Measurements from ENCODE around the gene FBRS.
A peak's percentile ranks its signal among the peaks of the same experiment; 100 is the strongest.
"Not testable (repeated sequence)": the region's sequence is repeated elsewhere in the genome, so short reads cannot be mapped to it uniquely, and the experiment has no call there.

FBRS gene

DNA sequence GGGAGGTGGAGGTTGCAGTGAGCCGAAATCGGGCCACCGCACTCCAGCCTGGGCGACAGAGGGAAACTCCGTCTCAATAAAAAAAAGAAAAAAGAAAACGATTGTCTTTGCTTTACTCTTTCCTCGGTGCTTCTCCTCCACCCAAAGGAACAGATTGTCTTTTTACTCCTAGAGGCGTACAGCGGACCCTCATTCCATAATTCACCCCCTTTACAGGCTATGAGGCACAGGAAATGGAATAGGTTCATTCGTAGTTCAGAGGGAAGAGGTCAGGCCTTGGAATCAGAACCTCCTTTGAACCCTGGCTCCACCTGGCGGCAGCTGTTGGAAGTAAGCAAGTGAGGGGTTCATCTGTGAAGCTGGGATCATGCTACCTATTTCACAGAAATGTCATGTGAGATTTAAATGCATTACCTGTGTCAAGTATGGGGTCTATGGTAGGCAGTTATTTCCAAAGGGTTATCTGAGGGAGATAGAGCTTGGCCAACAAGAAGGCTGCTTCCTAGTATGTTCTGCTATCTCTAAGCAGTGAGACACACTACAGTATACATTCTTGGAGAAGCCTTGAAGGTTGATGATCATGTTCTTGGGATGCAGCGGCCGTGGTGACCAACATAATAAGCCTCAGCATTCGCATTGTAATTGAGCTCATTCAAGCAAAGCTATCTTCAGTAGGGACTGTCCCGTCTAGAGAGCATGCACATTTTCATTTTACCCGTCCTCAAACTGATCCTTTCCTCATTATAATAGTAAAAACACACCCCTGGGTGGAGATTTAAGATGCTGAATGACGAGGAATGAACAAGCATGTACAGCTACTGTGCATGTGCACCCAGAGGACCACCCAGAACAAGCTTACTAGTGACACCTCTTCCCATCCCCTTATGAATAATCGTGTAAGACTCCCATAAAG, 29.3 kb upstream of the FBRS start:
- Mint-ChIP-seq H3K27ac (peak overlapping the region; percentile 57), H3K9me3 (no peaks in the 10 kb centered on the region), H3K36me3 (no peaks in the 10 kb centered on the region), H3K4me3 (peak overlapping the region; percentile 61 to 68), H3K4me1 (peaks cover 7 to 16% of the 10 kb centered on the region in 2 donors), H3K27me3 (no peaks in the 10 kb centered on the region)
- DNase-seq (peak; percentile 65), ATAC-seq (replicated peaks) (peak; percentile 90 to 92)

DNA sequence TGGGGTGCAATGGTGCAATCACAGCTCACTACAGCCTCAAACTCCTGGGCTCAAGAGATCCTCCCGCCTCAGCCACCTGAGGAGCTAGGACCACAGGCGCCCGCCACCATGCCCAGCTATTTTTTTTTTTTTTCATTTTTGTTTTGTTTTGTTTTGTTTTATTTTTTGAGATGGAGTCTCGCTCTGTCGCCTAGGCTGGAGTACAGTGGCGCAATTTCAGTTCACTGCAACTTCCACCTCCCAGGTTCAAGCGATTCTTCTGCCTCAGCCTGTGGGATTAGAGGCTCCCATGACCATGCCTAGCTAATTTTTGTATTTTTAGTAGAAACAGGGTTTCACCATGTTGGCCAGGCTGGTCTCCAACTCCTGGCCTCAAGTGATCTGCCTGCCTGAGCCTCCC, 25.8 kb upstream of the FBRS start:
- peaks cover 7 to 11% of the 10 kb centered on the region in 2 donors for H3K36me3 Mint-ChIP-seq
- H3K9me3 Mint-ChIP-seq; H3K4me3 Mint-ChIP-seq; H3K27me3 Mint-ChIP-seq; ATAC-seq (replicated peaks); H3K27ac Mint-ChIP-seq; DNase-seq: not testable (repeated sequence)
- peaks cover 13 to 36% of the 10 kb centered on the region in 2 donors for H3K4me1 Mint-ChIP-seq

DNA sequence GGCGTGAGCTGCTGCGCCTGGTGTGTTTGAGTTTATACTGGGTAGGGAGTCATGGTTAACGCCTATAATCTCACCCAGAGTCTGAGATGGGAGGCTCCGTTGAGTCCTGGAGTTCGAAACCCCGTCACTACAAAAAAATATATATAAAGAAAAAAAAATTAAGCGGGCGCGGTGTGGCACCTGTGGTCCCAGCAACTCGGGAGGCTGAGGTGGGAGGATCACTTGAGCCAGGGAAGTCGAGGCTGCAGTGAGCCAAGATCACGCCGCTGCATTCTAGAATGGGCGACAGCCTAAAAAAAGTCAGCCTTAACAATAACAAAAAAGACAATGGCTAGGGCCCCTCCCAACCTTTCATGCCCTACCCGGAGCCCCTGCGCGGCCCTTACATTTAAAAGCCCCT, 24.7 kb upstream of the FBRS start:
- DNase-seq (no peak), ATAC-seq (replicated peaks) (no peak)
- Mint-ChIP-seq H3K4me1 (peaks cover 13 to 35% of the 10 kb centered on the region in 2 donors), H3K4me3 (peak overlapping the region; percentile 88 to 90), H3K36me3 (peaks cover 7 to 11% of the 10 kb centered on the region in 2 donors), H3K9me3 (no peaks in the 10 kb centered on the region), H3K27me3 (no peaks in the 10 kb centered on the region), H3K27ac (peak overlapping the region; percentile 99)

DNA sequence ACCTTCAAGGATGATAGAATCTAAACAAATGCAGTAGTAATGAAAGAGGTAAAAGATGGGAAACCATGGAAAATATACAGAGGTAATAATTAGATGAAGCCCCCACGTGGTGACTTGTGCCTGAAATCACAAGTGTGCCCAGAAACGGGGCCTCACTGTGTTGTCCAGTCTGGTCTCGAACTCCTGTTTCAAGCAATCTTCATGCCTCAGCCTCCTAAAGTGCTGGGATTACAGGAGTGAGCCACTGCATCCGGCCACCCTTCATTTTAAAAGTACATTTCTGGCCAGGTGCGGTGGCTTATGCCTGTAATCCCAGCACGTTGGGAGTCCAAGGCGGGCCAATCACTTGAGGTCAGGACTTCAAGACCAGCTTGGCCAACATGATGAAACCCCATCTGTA, 21.6 kb upstream of the FBRS start:
- DNase-seq = no peak
- Mint-ChIP-seq H3K4me3 (peak overlapping the region in 1 of 2 donors; percentile 2), H3K27ac (no peak overlapping the region), H3K9me3 (no peaks in the 10 kb centered on the region), H3K27me3 (no peaks in the 10 kb centered on the region), H3K4me1 (peaks cover 6 to 24% of the 10 kb centered on the region in 2 donors), H3K36me3 (peaks cover 7 to 11% of the 10 kb centered on the region in 2 donors)
- ATAC-seq (replicated peaks) = no peak

DNA sequence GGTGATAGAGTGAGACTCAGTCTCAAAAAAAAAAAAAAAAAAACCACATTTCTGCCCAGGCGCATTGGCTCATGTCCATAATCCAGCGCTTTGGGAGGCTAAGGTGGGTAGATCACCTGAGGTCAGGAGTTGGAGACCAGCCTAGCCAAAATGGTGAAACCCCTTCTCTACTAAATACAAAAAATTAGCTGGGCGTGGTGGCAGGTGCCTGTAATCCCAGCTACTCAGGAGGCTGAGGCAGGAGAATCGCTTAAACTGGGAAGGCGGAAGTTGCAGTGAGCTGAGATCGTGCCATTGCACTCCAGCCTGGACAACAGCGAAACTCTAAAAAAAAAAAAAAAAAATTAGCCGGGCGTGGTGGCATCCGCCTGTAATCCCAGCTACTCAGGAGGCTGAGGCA, 21.1 kb upstream of the FBRS start:
- not testable (repeated sequence) for H3K27me3 Mint-ChIP-seq; H3K27ac Mint-ChIP-seq; DNase-seq; ATAC-seq (replicated peaks); H3K4me3 Mint-ChIP-seq; H3K9me3 Mint-ChIP-seq
- peaks cover 7 to 11% of the 10 kb centered on the region in 2 donors for H3K36me3 Mint-ChIP-seq
- H3K4me1 Mint-ChIP-seq = peaks cover 6 to 24% of the 10 kb centered on the region in 2 donors

DNA sequence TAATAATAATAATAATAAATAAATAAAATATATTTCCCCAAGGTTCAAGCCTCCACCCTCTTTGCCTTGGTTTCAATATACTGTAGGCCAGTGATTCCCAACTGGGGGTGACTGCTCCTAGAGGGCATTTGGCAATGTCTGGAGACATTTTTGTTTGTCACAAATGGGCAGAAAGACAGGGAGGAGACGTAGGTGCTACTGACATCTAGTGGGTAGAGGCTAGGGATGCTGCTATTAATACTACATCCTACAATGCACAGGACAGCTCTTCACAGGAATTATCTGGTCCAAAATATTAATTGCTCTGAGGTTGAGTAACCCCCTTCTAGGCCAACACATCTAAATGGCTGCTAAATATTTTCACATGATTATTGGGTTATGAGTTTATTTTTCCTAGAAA, 20.3 kb upstream of the FBRS start:
- Mint-ChIP-seq H3K4me1 (peaks cover 6 to 24% of the 10 kb centered on the region in 2 donors), H3K27me3 (no peaks in the 10 kb centered on the region), H3K27ac (no peak overlapping the region), H3K4me3 (no peak overlapping the region), H3K9me3 (no peaks in the 10 kb centered on the region), H3K36me3 (peaks cover 7 to 11% of the 10 kb centered on the region in 2 donors)
- no peak for DNase-seq
- no peak for ATAC-seq (replicated peaks)

DNA sequence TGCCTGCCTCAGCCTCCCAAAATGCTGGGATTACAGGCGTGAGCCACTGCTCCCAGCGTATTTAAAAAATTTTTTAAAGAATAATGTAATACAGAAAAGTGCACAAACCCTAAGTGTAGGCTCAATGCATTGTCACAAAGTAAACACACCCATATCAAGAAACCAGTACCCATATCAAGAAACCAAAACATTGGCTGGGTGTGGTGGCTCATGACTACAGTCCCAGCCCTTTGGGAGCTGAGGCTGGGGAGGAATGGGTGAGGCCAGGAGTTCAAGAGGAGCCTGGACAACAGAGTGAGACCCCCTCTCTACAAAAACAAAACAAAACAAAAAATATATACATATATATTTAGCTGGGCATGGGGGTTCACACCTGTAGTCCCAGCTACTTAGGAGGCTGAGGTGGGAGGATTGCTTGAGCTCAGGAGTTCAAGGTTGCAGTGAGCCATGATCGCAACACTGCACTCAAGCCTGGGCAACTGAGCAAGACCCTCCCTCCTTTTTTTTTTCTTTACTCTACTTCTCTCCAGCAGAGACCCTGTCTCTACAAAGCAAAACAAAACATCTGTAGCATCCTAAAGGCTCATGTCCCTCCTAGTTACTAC, 16.8 kb upstream of the FBRS start:
- H3K27ac Mint-ChIP-seq = no peak overlapping the region
- no peak overlapping the region for H3K4me3 Mint-ChIP-seq
- no peaks in the 10 kb centered on the region for H3K9me3 Mint-ChIP-seq
- ATAC-seq (replicated peaks) (no peak), DNase-seq (no peak)
- peaks cover 2 to 7% of the 10 kb centered on the region in 2 donors for H3K4me1 Mint-ChIP-seq
- H3K36me3 Mint-ChIP-seq = peaks cover 0 to under 1% of the 10 kb centered on the region in 2 donors
- H3K27me3 Mint-ChIP-seq = no peaks in the 10 kb centered on the region

DNA sequence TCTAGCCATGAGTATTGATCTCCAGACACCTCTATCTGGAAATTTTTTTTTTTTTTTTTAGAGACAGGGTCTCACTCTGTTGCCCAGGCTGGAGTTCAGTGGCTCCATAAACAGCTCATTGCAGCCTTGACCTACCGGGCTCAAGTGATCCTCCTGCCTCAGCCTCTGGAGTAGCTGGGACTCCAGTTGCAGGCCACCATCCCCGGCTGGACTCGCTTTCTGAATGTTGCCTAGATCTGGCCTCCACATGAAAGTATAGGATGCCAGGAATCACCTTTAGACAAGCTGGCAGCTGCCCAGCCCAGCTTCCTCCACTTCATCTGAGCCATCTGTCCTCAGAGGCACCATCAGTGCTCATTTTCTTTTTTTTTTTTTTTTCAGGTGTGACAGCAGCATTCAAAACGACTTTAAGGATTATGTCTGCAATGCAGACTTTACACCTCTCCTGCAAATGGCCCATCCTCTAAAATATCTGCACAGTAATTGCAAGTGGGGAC, 13.8 kb upstream of the FBRS start:
- Mint-ChIP-seq H3K36me3 (no peaks in the 10 kb centered on the region), H3K9me3 (no peaks in the 10 kb centered on the region), H3K4me1 (peaks cover 2 to 7% of the 10 kb centered on the region in 2 donors), H3K27ac (no peak overlapping the region), H3K27me3 (no peaks in the 10 kb centered on the region), H3K4me3 (no peak overlapping the region)
- ATAC-seq (replicated peaks) (no peak), DNase-seq (no peak)

DNA sequence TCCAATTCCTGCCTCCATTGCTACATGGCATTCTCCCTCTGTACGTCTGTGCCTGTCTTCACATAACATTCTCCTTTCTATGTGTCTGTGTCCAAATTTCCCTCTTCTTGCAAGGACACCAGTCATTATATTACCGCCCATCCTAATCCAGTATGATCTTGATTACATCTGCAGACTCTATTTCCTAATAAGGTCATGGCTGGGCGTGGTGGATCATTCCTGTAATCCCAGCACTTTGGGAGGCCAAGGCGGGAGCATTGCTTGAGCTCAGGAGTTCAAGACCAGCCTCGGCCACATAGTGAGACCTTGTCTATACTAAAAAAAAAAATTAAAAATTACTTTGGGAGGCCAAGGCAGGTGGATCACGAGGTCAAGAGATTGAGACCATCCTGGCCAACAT, 12.5 kb upstream of the FBRS start:
- H3K27ac Mint-ChIP-seq = no peak overlapping the region
- DNase-seq = no peak
- H3K4me3 Mint-ChIP-seq = no peak overlapping the region
- no peaks in the 10 kb centered on the region for H3K27me3 Mint-ChIP-seq
- no peak for ATAC-seq (replicated peaks)
- no peaks in the 10 kb centered on the region for H3K9me3 Mint-ChIP-seq
- peaks cover 10 to 15% of the 10 kb centered on the region in 2 donors for H3K4me1 Mint-ChIP-seq
- peaks cover 0 to under 1% of the 10 kb centered on the region in 2 donors for H3K36me3 Mint-ChIP-seq

DNA sequence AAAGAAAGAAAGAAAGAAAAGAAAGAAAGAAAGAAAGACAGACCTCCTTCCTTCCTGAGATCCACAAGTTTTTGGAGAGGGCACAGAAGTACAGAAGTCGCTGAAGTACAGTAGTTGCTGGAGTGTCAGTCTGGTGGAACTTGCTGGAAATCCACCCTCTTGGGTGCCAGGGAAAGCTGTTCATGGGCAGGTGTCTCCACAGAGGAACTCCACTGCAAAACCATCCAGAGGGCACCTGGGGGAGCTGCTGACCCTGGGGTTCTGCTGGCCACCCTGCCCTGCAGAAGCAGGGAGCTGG, 11.0 kb upstream of the FBRS start:
- peaks cover 14 to 23% of the 10 kb centered on the region in 2 donors for H3K4me1 Mint-ChIP-seq
- ATAC-seq (replicated peaks) = no peak
- H3K27me3 Mint-ChIP-seq = no peaks in the 10 kb centered on the region
- no peak overlapping the region for H3K27ac Mint-ChIP-seq
- no peak overlapping the region for H3K4me3 Mint-ChIP-seq
- peaks cover 2 to 9% of the 10 kb centered on the region in 2 donors for H3K36me3 Mint-ChIP-seq
- DNase-seq = no peak
- no peaks in the 10 kb centered on the region for H3K9me3 Mint-ChIP-seq

DNA sequence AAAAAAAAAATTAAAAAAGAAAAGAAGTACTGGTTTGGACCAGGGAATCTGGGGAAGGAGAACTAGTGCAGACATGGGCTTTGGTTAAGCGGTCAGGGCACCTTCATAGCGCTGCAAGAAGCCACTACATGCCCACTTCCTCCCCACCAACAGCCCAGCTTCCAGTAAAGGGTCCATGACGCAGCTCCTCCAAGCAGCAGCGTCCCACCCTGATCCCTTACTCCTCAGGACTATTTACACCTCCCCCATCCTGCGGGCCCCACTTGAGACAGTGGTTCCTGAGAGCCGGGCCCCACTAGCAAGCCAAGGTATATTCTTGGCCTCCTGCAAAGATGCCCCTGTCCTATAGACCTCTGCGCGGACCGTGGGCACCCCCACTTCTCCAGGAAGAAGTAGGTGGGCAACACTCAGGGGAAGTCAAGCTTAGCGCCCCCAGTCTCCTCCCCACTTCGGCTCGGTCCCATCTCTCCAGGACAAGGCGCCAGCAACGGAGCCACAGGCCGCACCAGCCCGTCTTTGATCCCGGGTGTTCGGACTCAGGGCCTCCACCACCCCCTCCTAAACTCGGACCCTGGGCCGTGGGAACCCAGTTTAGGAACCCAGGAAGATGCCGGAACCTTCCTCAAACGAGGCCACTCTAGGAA, 8.4 kb upstream of the FBRS start:
- H3K4me3 Mint-ChIP-seq = peak overlapping the region; percentile 95 to 96
- DNase-seq = peak; percentile 27
- no peaks in the 10 kb centered on the region for H3K27me3 Mint-ChIP-seq
- peaks cover 14 to 27% of the 10 kb centered on the region in 2 donors for H3K36me3 Mint-ChIP-seq
- peak overlapping the region; percentile 99 for H3K27ac Mint-ChIP-seq
- peak; percentile 1 to 3 for ATAC-seq (replicated peaks)
- H3K4me1 Mint-ChIP-seq = peaks cover 24 to 26% of the 10 kb centered on the region in 2 donors
- no peaks in the 10 kb centered on the region for H3K9me3 Mint-ChIP-seq

DNA sequence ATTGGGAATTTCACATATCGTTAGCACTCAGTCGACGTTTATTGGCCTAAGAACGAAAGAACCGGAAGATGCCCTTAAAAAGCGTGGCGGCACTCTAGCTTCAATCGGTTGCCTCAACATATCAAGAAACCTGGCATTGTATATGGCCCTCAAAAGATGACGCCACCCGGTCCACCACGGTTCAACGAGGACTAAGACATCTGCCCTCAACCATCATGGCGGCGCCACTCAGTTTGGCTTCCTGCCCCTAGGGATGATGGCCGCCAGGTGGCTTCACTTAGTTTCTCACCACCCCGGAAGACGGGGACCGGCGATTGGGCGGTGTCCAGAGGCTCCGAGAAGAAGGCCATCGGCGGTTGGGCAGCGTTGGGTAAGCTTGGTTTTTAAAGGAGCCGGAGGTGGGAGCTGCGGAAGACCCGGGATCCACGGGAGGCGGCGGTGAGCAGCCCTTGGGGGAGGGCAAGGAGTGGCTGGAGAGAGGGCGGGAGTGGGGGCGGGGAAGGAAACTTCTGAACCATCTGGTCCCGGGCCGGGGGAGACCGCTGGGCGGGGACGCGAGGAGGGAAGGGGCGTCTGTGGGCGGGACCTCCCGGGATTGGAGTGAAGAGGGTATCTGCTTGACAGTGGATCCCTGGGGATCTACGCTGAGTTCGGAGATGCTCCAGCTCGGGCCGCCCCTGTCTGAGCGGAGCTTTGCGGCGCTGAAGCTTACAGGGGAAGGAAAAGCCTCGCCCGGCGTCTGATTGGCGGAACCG, 7.7 kb upstream of the FBRS start, which contains the start of gene PRR14:
TSS of gene PRR14 (plus strand) at position 592 of the 755 bp plus-strand sequence. CDS start 686 bp downstream, outside the sequence.
- DNase-seq (peak; percentile 99), ATAC-seq (replicated peaks) (peak; percentile 82)
- H3K4me3 Mint-ChIP-seq = peak within 1 kb of the TSS; percentile 95 to 96
- no peaks in the 10 kb centered on the region for H3K9me3 Mint-ChIP-seq
- H3K27me3 Mint-ChIP-seq = no peaks in the 10 kb centered on the region
- peaks cover 20 to 32% of the 10 kb centered on the region in 2 donors for H3K36me3 Mint-ChIP-seq
- H3K27ac Mint-ChIP-seq = peak within 1 kb of the TSS; percentile 99
- H3K4me1 Mint-ChIP-seq = peaks cover 27 to 31% of the 10 kb centered on the region in 2 donors

DNA sequence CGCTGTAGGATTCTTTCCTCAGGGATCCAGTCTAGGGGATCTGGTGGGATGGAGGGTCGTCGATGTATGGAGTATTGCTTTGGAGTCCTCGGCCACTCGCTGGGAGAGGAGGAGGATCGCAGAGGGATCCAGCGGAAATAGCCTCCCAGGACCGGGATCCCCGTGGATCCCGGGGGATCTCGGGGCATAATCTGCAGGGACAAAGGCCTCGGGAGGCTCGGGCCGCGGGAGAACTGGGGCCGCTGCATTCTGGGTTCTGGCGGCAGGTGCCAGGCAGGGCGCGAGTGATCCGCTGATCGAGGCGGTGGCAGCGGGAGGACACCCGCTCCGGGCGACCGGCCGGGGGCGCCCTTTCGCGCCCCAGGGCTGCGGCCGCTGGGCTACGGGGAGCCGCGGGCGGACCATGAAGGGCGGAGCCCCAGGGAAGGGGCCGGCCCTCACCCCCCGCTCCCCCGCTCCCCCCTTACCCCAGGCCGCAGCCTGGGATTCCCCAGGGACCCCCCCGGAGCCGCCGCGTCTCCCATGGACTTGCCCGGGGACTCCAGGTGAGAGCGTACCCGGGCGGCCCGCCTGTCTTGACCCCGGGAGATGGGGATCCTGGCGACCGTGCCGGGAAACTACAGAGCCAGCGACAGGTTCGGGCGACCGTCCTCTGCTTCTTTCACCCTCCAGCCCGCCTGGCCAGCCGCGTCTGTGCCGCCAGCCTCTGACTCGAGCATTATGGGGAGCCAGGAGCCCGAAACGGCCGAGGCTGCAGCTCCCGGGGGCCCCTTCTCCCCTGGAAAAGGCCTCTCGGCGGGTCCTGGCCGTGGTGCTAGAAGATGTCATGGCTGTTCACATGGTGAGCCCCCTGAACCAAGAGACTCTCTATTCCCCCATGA, 6.9 kb upstream of the FBRS start:
- DNase-seq (peak; percentile 79), ATAC-seq (replicated peaks) (peak; percentile 70 to 76)
- H3K27me3 Mint-ChIP-seq = no peaks in the 10 kb centered on the region
- peak overlapping the region; percentile 99 for H3K27ac Mint-ChIP-seq
- H3K4me3 Mint-ChIP-seq = peak overlapping the region; percentile 95 to 96
- H3K4me1 Mint-ChIP-seq = peaks cover 25 to 32% of the 10 kb centered on the region in 2 donors
- no peaks in the 10 kb centered on the region for H3K9me3 Mint-ChIP-seq
- peaks cover 23 to 40% of the 10 kb centered on the region in 2 donors for H3K36me3 Mint-ChIP-seq

Data from stimulated activated naive B cell treated with anti-CD40 and anti-IgM and Interleukin-4, amounts not matched to agents 10 μg/mL and 1 μg/mL and 100 μg/mL, for 72 hours (primary cell).